Natural killer cell (primary cell): ENCODE measurements around the gene BCAS1. TPM values are rescaled to one million over a fixed set of nuclear protein-coding genes. Genes with fewer than 3 reads are reported as not detected.
"Not testable (repeated sequence)": the region's sequence is repeated elsewhere in the genome, so short reads cannot be mapped to it uniquely, and the experiment has no call there.

Source experiments
- ATAC-seq, 3 donors: fragments of 150-1000 bp in 2 of 3; fragments of 200-7000 bp in 1 of 3; cut with Tn5 transposase; 1 replicate in 1 of 3; 2 replicates in 2 of 3; pipeline ENCODE4 v1.10.0; 2021; ENCODE audit warnings: mild to moderate bottlenecking in 2 of 3, moderate library complexity in 2 of 3
- DNase-seq, 2 donors: peaks; one replicate each; pipeline versions ENCODE4 v3.0.0 to v3.0.0-alpha.2; 2013 to 2021; ENCODE audit warnings: mixed read lengths in 1 of 2
- H3K27ac ChIP-seq: one replicate; pipeline ENCODE4 v1.5.1; 2013; ENCODE audit warnings: mild to moderate bottlenecking, low read length
- H3K27me3 ChIP-seq: one replicate; pipeline ENCODE4 v1.6.1; 2013; ENCODE audit warnings: low read length; ENCODE audit not compliant: control insufficient read depth, insufficient read depth
- H3K36me3 ChIP-seq: one replicate; pipeline ENCODE4 v1.6.1; 2013; ENCODE audit warnings: low read length; ENCODE audit not compliant: control insufficient read depth, insufficient read depth
- H3K4me1 ChIP-seq: one replicate; pipeline ENCODE4 v1.6.1; 2013; ENCODE audit warnings: low read length; ENCODE audit not compliant: control insufficient read depth, insufficient read depth
- H3K4me3 ChIP-seq: one replicate; pipeline ENCODE4 v1.5.1; 2013; ENCODE audit warnings: low read length
- H3K9me3 ChIP-seq: one replicate; pipeline ENCODE4 v1.6.1; 2013; ENCODE audit warnings: low read length; ENCODE audit not compliant: control insufficient read depth, insufficient read depth
- H3K27ac Mint-ChIP-seq, 2 donors: one replicate each; pipeline ENCODE4 v1.8.0; 2022; ENCODE audit warnings: mild to moderate bottlenecking in 2 of 2, mixed read lengths in 2 of 2, moderate library complexity in 1 of 2
- H3K27me3 Mint-ChIP-seq, 2 donors: one replicate each; pipeline ENCODE4 v1.8.0; 2022; ENCODE audit warnings: low read depth in 2 of 2, mixed read lengths in 2 of 2
- H3K36me3 Mint-ChIP-seq: one replicate; pipeline ENCODE4 v1.8.0; 2022; ENCODE audit warnings: mixed read lengths
- H3K4me1 Mint-ChIP-seq, 2 donors: one replicate each; pipeline ENCODE4 v1.8.0; 2022; ENCODE audit warnings: mixed read lengths in 2 of 2
- H3K4me3 Mint-ChIP-seq: one replicate; pipeline ENCODE4 v1.8.0; 2022; ENCODE audit warnings: mild to moderate bottlenecking, moderate library complexity, mixed read lengths
- H3K9me3 Mint-ChIP-seq, 2 donors: one replicate each; pipeline ENCODE4 v1.8.0; 2022; ENCODE audit warnings: mixed read lengths in 2 of 2
- WGBS: methylation state at CpG from one replicate; pipeline ENCODE4 v1.1.7; 2013; ENCODE audit warnings: missing lambda C conversion rate; ENCODE audit not compliant: insufficient coverage; 5-methylcytosine and 5-hydroxymethylcytosine counted together
- intact Hi-C: fragments of 100-400 bp; cut with micrococcal nuclease; formaldehyde crosslinking; loops from one replicate; pipeline ENCODE4 v1.14.2; 2022
- total RNA-seq, 4 donors: library from RNA; stranded (reverse); fragments of 120-200 nt in 1 of 4; gene quantifications; one replicate each; pipeline versions ENCODE4 v1.2.3 to v1.2.4, GENCODE V29; 2013 to 2022
- TF ChIP-seq, protein P1 (sequence below): fragments of 200-600 bp; IDR thresholded peaks from one replicate; pipeline ENCODE4 v1.8.0; 2022; ENCODE audit warnings: antibody characterized with exemption

BCAS1 gene
- total RNA-seq, 3 donors from 2014 or later (not counting 1 experiment from before 2014, with no cell fraction given) = 0.31 to 1.2 (median 0.68) TPM

DNA sequence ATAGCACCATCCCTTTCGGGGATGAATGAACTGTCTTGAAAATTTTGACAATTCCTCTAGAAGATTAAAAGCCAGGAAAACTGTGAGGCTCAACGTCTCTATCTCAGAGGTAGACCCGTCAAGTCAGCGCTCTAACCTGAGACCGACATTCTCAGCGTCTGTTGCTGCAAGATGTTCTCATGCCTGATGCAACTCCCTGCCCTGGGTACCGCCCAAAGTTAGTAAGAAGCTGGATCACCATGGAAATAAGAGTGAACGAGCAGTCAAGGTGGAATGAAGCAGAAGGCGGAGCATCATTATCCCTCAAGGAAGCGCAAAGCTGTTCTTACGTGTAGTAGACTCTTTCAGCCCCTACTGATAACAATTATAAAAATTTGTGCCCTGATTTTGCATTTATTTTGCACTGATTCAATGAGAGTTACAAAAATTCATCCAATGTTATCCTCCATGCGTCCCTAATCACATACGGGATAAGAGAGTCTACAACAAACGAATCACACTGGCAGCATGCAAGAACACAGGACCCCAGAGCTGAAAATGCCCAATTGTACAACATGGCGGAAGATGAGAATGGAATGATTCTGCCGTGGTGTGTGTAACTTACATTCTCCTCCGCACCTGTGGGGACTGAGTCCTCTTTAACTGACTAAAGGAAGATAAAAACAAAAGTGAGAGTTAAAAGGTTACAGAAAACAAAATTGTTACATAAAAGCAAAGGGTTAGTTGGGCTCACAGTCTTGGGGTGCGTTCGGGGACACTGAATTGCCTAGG lies 95.4 kb downstream of the BCAS1 start:
- H3K27ac ChIP-seq = no peak overlapping the region
- no peak overlapping the region for H3K4me3 ChIP-seq
- H3K4me1 ChIP-seq = no peaks in the 10 kb centered on the region
- intact Hi-C loops = no loop called here
- no peak overlapping the region for H3K4me3 Mint-ChIP-seq
- TF ChIP-seq, protein P1, sequence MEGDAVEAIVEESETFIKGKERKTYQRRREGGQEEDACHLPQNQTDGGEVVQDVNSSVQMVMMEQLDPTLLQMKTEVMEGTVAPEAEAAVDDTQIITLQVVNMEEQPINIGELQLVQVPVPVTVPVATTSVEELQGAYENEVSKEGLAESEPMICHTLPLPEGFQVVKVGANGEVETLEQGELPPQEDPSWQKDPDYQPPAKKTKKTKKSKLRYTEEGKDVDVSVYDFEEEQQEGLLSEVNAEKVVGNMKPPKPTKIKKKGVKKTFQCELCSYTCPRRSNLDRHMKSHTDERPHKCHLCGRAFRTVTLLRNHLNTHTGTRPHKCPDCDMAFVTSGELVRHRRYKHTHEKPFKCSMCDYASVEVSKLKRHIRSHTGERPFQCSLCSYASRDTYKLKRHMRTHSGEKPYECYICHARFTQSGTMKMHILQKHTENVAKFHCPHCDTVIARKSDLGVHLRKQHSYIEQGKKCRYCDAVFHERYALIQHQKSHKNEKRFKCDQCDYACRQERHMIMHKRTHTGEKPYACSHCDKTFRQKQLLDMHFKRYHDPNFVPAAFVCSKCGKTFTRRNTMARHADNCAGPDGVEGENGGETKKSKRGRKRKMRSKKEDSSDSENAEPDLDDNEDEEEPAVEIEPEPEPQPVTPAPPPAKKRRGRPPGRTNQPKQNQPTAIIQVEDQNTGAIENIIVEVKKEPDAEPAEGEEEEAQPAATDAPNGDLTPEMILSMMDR = no peak
- H3K36me3 Mint-ChIP-seq = peaks cover 14% of the 10 kb centered on the region
- no peaks in the 10 kb centered on the region for H3K4me1 Mint-ChIP-seq
- peaks cover 11 to 34% of the 10 kb centered on the region in 2 donors for H3K27me3 Mint-ChIP-seq
- H3K9me3 Mint-ChIP-seq = peaks cover 0 to 5% of the 10 kb centered on the region in 2 donors
- H3K27me3 ChIP-seq = no peaks in the 10 kb centered on the region
- no peak overlapping the region for H3K27ac Mint-ChIP-seq
- ATAC-seq (no peak), DNase-seq (no peak)
- no peaks in the 10 kb centered on the region for H3K9me3 ChIP-seq
- 94% methylated on average over 17 of the region's 19 CpGs for WGBS
- H3K36me3 ChIP-seq = no peaks in the 10 kb centered on the region

DNA sequence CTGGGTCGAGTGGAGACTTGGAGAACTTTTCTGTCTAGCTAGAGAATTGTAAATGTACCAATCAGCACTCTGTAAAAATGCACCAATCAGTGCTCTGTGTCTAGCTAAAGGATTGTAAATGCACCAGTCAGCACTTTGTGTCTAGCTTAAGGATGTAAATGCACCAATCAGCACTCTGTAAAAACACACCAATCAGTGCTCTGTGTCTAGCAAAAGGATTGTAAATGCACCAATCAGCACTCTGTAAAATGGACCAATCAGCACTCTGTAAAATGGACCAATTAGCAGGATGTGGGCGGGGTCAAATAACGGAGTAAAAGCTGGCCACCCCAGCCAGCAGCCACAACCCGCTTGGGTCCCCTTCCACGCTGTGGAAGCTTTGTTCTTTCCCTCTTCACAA lies 96.5 kb downstream of the BCAS1 start:
- not testable (repeated sequence) for H3K4me1 Mint-ChIP-seq

DNA sequence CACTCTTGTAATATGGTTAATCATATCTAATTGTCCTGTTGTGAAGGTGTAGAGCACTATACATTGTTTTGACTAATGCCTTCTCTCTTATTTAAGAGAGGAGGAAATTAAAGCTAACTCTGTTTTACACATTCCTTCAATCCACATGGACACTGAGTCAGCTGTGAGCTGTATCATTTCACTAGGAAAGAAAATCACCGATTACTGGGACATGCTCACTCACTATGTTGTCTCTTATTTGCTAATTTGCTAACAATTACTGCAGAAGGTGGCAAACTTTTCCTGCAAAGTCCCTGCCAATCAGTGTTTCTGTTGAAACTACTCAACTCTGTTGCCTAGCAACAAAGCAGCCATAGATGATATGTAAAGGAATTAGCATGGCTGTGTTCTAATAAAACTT lies 98.2 kb downstream of the BCAS1 start:
- no peaks in the 10 kb centered on the region for H3K36me3 ChIP-seq
- Mint-ChIP-seq H3K4me3 (no peak overlapping the region), H3K36me3 (peaks cover 14% of the 10 kb centered on the region), H3K4me1 (no peaks in the 10 kb centered on the region), H3K9me3 (peaks cover 0 to 5% of the 10 kb centered on the region in 2 donors), H3K27me3 (peaks cover 7 to 24% of the 10 kb centered on the region in 2 donors), H3K27ac (no peak overlapping the region)
- H3K9me3 ChIP-seq = no peaks in the 10 kb centered on the region
- H3K27ac ChIP-seq = no peak overlapping the region
- DNase-seq = no peak
- ATAC-seq = no peak
- no peaks in the 10 kb centered on the region for H3K27me3 ChIP-seq
- no peaks in the 10 kb centered on the region for H3K4me1 ChIP-seq
- intact Hi-C loops = no loop called here
- H3K4me3 ChIP-seq = no peak overlapping the region
- 90% methylated on average over 1 of the region's 1 CpG for WGBS
- TF ChIP-seq, protein P1 = no peak

More for the DNA sequence above, 96.5 kb downstream of the BCAS1 start:
- H3K4me3 Mint-ChIP-seq, ATAC-seq, H3K27ac ChIP-seq, DNase-seq, intact Hi-C loops, H3K36me3 ChIP-seq, H3K27ac Mint-ChIP-seq, H3K4me1 ChIP-seq, H3K4me3 ChIP-seq, H3K27me3 ChIP-seq, H3K9me3 Mint-ChIP-seq, H3K9me3 ChIP-seq: not testable (repeated sequence)
- Mint-ChIP-seq H3K27me3 (peaks cover 8 to 27% of the 10 kb centered on the region in 2 donors), H3K36me3 (peaks cover 14% of the 10 kb centered on the region)
- WGBS = 69% methylated on average over 5 of the region's 5 CpGs

DNA sequence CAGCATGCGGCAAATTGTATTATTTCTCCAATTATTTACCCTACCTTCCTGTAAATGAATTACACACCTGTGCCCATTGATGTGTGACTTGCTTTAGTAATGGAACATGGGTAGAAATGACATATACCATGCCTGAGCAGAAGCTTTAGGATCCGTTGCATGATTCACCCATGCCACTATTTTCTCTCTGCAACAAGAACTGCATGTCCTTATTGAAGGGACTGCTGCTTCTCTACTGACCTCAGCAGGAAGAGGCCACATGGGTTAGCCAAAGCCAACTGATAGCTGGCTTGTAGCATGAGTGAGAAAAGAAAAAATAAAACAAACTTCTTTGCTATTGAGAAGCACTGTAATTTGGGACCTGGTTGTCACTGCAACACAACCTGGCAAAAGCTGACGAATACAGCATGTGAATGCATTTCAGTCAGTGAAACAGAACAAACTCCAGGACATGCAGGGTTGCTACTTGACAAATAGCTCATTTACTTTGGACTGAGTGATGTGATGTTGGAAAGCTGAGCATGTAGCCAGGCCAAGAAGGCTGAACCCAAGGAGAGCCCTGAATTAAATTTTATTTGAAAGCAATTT lies 99.2 kb downstream of the BCAS1 start:
- Histone ChIP-seq H3K27me3 (no peaks in the 10 kb centered on the region), H3K36me3 (no peaks in the 10 kb centered on the region), H3K27ac (no peak overlapping the region), H3K9me3 (no peaks in the 10 kb centered on the region), H3K4me3 (no peak overlapping the region), H3K4me1 (no peaks in the 10 kb centered on the region)
- ATAC-seq (no peak), DNase-seq (no peak)
- no peak overlapping the region for H3K4me3 Mint-ChIP-seq
- TF ChIP-seq, protein P1 = no peak
- peaks cover 4 to 15% of the 10 kb centered on the region in 2 donors for H3K27me3 Mint-ChIP-seq
- peaks cover 8% of the 10 kb centered on the region for H3K36me3 Mint-ChIP-seq
- no peaks in the 10 kb centered on the region for H3K4me1 Mint-ChIP-seq
- H3K9me3 Mint-ChIP-seq = peaks cover 0 to 2% of the 10 kb centered on the region in 2 donors
- intact Hi-C loops = no loop called here
- H3K27ac Mint-ChIP-seq = no peak overlapping the region
- WGBS = 89% methylated on average over 2 of the region's 3 CpGs
